GM23248 (cell line): ENCODE measurements around the gene LDLRAD4. TPM values are rescaled to one million over a fixed set of nuclear protein-coding genes. Genes with fewer than 3 reads are reported as not detected.

Experiments used
- DNase-seq: peaks from one replicate; pipeline ENCODE4 v3.0.0-alpha.2; 2015
- H2AFZ ChIP-seq: fragments of 200-600 bp; sonication (generic); 2 replicates; pipeline ENCODE4 v1.6.1; 2016; ENCODE audit warnings: antibody characterized with exemption
- H3F3A ChIP-seq: fragments of 200-600 bp; sonication (generic); 2 replicates; pipeline ENCODE4 v1.6.1; 2016; ENCODE audit warnings: mild to moderate bottlenecking, antibody characterized with exemption, mixed run types; ENCODE audit not compliant: insufficient read depth
- H3K27ac ChIP-seq: fragments of 200-600 bp; sonication (generic); 2 replicates; pipeline ENCODE4 v1.5.1; 2016; ENCODE audit warnings: mild to moderate bottlenecking
- H3K27me3 ChIP-seq: fragments of 200-600 bp; sonication (generic); replicated peaks from 2 replicates; pipeline ENCODE4 v1.6.1; 2016; ENCODE audit warnings: mild to moderate bottlenecking; ENCODE audit not compliant: insufficient read depth
- H3K36me3 ChIP-seq: fragments of 200-600 bp; sonication (generic); 2 replicates; pipeline ENCODE4 v1.6.1; 2016; ENCODE audit warnings: low read depth, mild to moderate bottlenecking
- H3K4me1 ChIP-seq: fragments of 200-600 bp; sonication (generic); 2 replicates; pipeline ENCODE4 v1.6.1; 2016; ENCODE audit warnings: mild to moderate bottlenecking; ENCODE audit not compliant: insufficient read depth
- H3K4me2 ChIP-seq: fragments of 200-600 bp; sonication (generic); one replicate; pipeline ENCODE4 v1.6.1; 2016; ENCODE audit warnings: mild to moderate bottlenecking; ENCODE audit not compliant: unreplicated experiment
- H3K4me3 ChIP-seq: fragments of 200-600 bp; sonication (generic); 2 replicates; pipeline ENCODE4 v1.5.1; 2016; ENCODE audit warnings: mild to moderate bottlenecking
- H3K79me2 ChIP-seq: fragments of 200-600 bp; sonication (generic); 2 replicates; pipeline ENCODE4 v1.6.1; 2016; ENCODE audit warnings: mild to moderate bottlenecking; ENCODE audit not compliant: insufficient read depth
- H3K9ac ChIP-seq: fragments of 200-600 bp; sonication (generic); 2 replicates; pipeline ENCODE4 v1.6.1; 2016; ENCODE audit warnings: mild to moderate bottlenecking
- H3K9me2 ChIP-seq: fragments of 200-600 bp; sonication (generic); 2 replicates; pipeline ENCODE4 v1.6.1; 2016; ENCODE audit warnings: mixed run types, mild to moderate bottlenecking, moderate library complexity; ENCODE audit not compliant: insufficient read depth
- H3K9me3 ChIP-seq: fragments of 200-600 bp; sonication (generic); one replicate; pipeline ENCODE4 v1.6.1; 2017; ENCODE audit warnings: low read depth
- H4K20me1 ChIP-seq: fragments of 200-600 bp; sonication (generic); 2 replicates; pipeline ENCODE4 v1.6.0; 2016; ENCODE audit not compliant: insufficient read depth
- EZH2 ChIP-seq: fragments of 200-600 bp; sonication (generic); IDR thresholded peaks from 2 replicates; pipeline ENCODE4 v1.6.1; 2018; ENCODE audit warnings: antibody characterized with exemption, mild to moderate bottlenecking; ENCODE audit not compliant: insufficient read depth, poor library complexity, severe bottlenecking
- EZH2phosphoT487 ChIP-seq: fragments of 200-600 bp; sonication (generic); IDR thresholded peaks from 2 replicates; pipeline ENCODE4 v1.6.1; 2018; ENCODE audit warnings: antibody characterized with exemption, moderate library complexity, mild to moderate bottlenecking, low read depth; ENCODE audit not compliant: insufficient read depth
- whole genome bisulfite sequencing, 2 experiments: methylation state at CpG; one replicate each; pipeline ENCODE4 v1.1.6; 2015 to 2017; ENCODE audit warnings: low lambda C conversion rate in 2 of 2, low coverage in 1 of 2; ENCODE audit errors: missing lambda C conversion rate in 2 of 2; 5-methylcytosine and 5-hydroxymethylcytosine counted together
- in situ Hi-C: fragments of 300-500 bp; cut with MboI; formaldehyde crosslinking; loops from 2 replicates; pipeline ENCODE4 v1.15.0; 2020
- polyA plus RNA-seq: library from polyadenylated mRNA; unstranded; fragments of >200 nt; fragmentation: Nextera tagmentation; extraction: Ambion mirVana; gene quantifications from 2 replicates; pipeline ENCODE4 v1.2.1, GENCODE V29; 2016
- total RNA-seq: library from RNA; depleted of rRNA; stranded (reverse); fragments of >200 nt; shearing (Covaris generic); gene quantifications from 2 replicates; pipeline ENCODE4 v1.2.3, GENCODE V29; 2014

Gene LDLRAD4
- total and polyA plus RNA-seq, 2 experiments from 2014 or later: not detected

DNA sequence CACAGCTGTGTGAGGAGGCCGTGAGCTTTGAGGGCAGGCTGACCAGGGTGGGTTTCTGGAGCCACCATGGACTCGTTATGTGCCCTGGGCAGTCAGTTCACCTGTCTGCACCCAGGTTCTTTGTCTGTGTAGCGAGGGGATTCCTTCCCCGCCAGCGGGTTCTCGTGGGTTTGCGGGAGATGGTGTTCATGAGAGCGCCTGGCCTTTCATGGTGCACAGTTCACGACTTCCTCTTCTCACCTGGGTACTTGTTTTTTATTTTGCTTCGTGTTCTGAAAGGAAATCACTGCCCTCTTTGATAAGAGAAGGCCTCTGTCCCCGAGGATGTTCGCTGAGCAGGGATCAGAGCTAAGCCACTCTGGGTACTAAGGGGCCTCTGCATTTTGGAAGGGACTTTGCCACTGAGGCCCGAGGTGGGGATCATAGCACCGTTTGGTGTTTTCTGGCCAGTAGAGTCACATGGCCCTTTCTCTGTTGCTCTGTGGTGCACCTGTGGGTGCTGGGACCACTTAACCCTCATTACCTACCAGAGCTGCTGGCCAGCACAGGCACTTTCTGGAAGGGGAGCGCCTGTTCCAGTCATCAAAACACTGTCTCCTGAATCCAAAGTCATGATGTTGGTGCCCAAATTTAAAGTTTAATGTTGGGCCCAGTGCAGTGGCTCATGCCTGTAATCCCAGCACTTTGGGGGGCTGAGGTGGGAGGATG lies 78.5 kb downstream of the LDLRAD4 start:
- H3K9me2 ChIP-seq: no peaks in the 10 kb centered on the region
- no peak for TF ChIP-seq EZH2
- TF ChIP-seq EZH2phosphoT487: no peak
- no peaks in the 10 kb centered on the region for H3K9me3 ChIP-seq
- H2AFZ ChIP-seq: no peak overlapping the region
- H3K27me3 ChIP-seq: no peaks in the 10 kb centered on the region; the same call in 1 of the 2 replicates
- no peaks in the 10 kb centered on the region for H3K36me3 ChIP-seq
- H4K20me1 ChIP-seq: no peaks in the 10 kb centered on the region
- WGBS, 2 experiments: 57 to 61% methylated on average over 15 of the region's 15 CpGs
- H3K9ac ChIP-seq: no peak overlapping the region
- no peaks in the 10 kb centered on the region for H3K4me1 ChIP-seq
- no peaks in the 10 kb centered on the region for H3F3A ChIP-seq
- no peak overlapping the region for H3K4me2 ChIP-seq
- no peak overlapping the region for H3K27ac ChIP-seq
- no peak for DNase-seq
- no peaks in the 10 kb centered on the region for H3K79me2 ChIP-seq
- in situ Hi-C loops: no loop called here
- no peak overlapping the region for H3K4me3 ChIP-seq

- Histone ChIP-seq H3K79me2 (no peaks in the 10 kb centered on the region), H3K27ac (no peak overlapping the region), H3K9me2 (no peaks in the 10 kb centered on the region), H2AFZ (no peak overlapping the region), H3K36me3 (no peaks in the 10 kb centered on the region), H3K4me2 (no peak overlapping the region), H3F3A (no peaks in the 10 kb centered on the region), H3K9ac (no peak overlapping the region), H3K9me3 (no peaks in the 10 kb centered on the region), H3K4me1 (no peaks in the 10 kb centered on the region), H3K4me3 (no peak overlapping the region), H4K20me1 (no peaks in the 10 kb centered on the region), H3K27me3 (no peaks in the 10 kb centered on the region; the same call in 1 of the 2 replicates)
- no peak for TF ChIP-seq EZH2
- TF ChIP-seq EZH2phosphoT487: no peak
- 67 to 68% methylated on average over 10 of the region's 10 CpGs for WGBS, 2 experiments
- DNase-seq: no peak
- in situ Hi-C loops: no loop called here
These were observed 79.7 kb downstream of the LDLRAD4 start for GRCh38 chr18:13298262-13298661.

GRCh38 chr18:13300029-13300428 lies 81.5 kb downstream of the LDLRAD4 start:
- no peaks in the 10 kb centered on the region; the same call in 1 of the 2 replicates for H3K27me3 ChIP-seq
- H3K4me3 ChIP-seq: no peak overlapping the region
- in situ Hi-C loops: no loop called here
- no peak overlapping the region for H2AFZ ChIP-seq
- no peaks in the 10 kb centered on the region for H3K9me3 ChIP-seq
- H3K4me2 ChIP-seq: no peak overlapping the region
- no peaks in the 10 kb centered on the region for H4K20me1 ChIP-seq
- 64 to 66% methylated on average over 6 of the region's 6 CpGs for WGBS, 2 experiments
- no peak overlapping the region for H3K27ac ChIP-seq
- H3K9ac ChIP-seq: no peak overlapping the region
- H3F3A ChIP-seq: no peaks in the 10 kb centered on the region
- TF ChIP-seq EZH2phosphoT487 (no peak), EZH2 (no peak)
- no peak for DNase-seq
- H3K4me1 ChIP-seq: no peaks in the 10 kb centered on the region
- no peaks in the 10 kb centered on the region for H3K9me2 ChIP-seq
- no peaks in the 10 kb centered on the region for H3K36me3 ChIP-seq
- H3K79me2 ChIP-seq: no peaks in the 10 kb centered on the region

GRCh38 chr18:13300796-13301195 lies 82.2 kb downstream of the LDLRAD4 start:
- Histone ChIP-seq H3K9me2 (no peaks in the 10 kb centered on the region), H3F3A (no peaks in the 10 kb centered on the region), H2AFZ (no peak overlapping the region), H3K79me2 (no peaks in the 10 kb centered on the region), H4K20me1 (no peaks in the 10 kb centered on the region), H3K27me3 (no peaks in the 10 kb centered on the region; the same call in 1 of the 2 replicates), H3K9me3 (no peaks in the 10 kb centered on the region), H3K4me2 (no peak overlapping the region), H3K9ac (no peak overlapping the region), H3K36me3 (no peaks in the 10 kb centered on the region), H3K4me3 (no peak overlapping the region), H3K4me1 (no peaks in the 10 kb centered on the region), H3K27ac (no peak overlapping the region)
- DNase-seq: no peak
- 86 to 90% methylated on average over 16 to 17 of the region's 17 CpGs for WGBS, 2 experiments
- TF ChIP-seq EZH2 (no peak), EZH2phosphoT487 (no peak)
- in situ Hi-C loops: no loop called here
